HL-60/S4 treated with phorbol 12-myristate 13-acetate at 8.2 ng/mL for 4 days and 3 days (cell line): ENCODE results near the gene DSTYK.

Experiments
- in situ Hi-C: fragments of 300-500 bp; cut with MboI; formaldehyde crosslinking; loops from 2 replicates; pipeline ENCODE4 v1.15.0; 2022; ENCODE audit warnings: low sequenced_read_pairs

DSTYK gene, protein sequence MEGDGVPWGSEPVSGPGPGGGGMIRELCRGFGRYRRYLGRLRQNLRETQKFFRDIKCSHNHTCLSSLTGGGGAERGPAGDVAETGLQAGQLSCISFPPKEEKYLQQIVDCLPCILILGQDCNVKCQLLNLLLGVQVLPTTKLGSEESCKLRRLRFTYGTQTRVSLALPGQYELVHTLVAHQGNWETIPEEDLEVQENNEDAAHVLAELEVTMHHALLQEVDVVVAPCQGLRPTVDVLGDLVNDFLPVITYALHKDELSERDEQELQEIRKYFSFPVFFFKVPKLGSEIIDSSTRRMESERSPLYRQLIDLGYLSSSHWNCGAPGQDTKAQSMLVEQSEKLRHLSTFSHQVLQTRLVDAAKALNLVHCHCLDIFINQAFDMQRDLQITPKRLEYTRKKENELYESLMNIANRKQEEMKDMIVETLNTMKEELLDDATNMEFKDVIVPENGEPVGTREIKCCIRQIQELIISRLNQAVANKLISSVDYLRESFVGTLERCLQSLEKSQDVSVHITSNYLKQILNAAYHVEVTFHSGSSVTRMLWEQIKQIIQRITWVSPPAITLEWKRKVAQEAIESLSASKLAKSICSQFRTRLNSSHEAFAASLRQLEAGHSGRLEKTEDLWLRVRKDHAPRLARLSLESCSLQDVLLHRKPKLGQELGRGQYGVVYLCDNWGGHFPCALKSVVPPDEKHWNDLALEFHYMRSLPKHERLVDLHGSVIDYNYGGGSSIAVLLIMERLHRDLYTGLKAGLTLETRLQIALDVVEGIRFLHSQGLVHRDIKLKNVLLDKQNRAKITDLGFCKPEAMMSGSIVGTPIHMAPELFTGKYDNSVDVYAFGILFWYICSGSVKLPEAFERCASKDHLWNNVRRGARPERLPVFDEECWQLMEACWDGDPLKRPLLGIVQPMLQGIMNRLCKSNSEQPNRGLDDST

DNA sequence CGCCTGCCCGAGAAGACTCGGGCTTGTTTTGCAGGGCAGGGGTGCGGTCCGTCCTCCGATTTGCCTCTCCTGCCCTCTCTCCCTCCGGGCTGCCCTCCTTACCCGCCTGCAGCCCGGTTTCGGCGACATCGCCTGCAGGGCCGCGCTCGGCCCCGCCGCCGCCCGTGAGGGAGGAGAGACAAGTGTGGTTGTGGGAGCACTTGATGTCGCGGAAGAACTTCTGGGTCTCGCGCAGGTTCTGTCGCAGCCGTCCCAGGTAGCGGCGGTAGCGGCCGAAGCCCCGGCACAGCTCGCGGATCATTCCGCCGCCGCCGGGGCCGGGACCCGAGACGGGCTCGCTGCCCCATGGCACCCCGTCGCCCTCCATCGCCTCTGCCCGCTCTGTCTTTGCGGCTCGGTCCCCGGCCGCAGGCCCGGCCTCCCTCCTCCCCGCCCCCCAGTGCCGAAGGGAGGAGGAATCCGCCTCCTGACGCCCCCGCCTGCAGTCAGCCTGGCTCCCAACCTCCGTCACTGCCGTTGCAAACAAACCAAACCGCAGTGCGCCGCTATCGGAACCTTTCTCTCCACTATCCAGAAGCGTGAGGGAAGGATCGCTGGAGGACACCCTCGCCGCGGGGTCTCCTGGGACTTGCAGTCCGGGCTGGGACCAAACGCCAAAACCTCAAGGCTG, at the start of gene DSTYK:
Gene DSTYK, minus strand, starts transcription at position 534 of the 670 bp plus-strand sequence. Its CDS starts 167 bp downstream, at position 367.
- in situ Hi-C loops = no loop called here

DNA sequence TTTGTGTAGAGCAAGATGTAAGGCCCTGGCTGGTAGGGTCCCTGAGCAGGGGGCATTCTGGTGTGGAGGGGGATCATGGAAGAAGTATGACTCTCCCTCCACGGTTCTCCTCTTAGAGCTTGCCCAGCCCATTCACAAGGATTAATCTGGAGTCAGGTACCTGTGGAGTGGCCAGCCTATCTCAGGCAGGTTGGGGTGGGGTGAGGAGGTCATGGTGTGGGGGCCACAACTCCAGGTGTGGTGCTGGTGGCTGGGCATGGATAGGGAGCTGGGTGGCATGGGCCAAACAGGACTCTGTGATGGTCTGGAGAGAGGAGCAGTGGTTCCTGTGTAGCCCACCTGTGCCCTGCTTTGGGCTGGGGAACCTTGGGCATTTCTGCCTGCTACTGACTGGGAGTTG, 48.5 kb upstream of the DSTYK start:
- in situ Hi-C loops = loop anchor here (25.0 kb wide), 1 partner anchor 273 kb away; no protein-coding TSS in a partner anchor

DNA sequence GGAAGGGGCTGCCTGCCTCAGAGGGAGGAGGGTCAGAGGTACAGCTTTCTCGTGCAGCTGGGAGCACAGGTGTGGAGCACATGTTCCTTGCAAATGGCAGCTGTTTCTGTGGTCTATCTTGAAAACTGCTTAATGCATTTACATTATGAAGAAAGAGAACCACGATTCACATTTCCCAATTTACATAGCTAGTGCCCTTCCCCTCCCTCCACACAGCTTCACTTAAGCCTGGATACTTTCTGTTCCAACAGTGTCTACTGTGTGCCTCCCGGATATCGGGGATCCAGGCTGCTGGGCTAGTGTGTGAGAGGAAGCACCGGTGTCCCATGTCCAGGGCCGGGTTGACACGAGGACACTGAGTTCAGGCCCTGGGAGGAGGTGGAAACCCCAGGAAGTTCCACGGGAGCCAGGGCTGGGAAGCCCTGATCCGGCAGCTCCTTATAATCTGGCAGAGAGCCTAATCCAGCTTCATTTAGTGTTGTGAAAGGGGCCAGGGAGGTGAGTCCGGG, 47.9 kb upstream of the DSTYK start:
- in situ Hi-C loops = loop anchor here (25.0 kb wide), 1 partner anchor 272 kb away; no protein-coding TSS in a partner anchor

DNA sequence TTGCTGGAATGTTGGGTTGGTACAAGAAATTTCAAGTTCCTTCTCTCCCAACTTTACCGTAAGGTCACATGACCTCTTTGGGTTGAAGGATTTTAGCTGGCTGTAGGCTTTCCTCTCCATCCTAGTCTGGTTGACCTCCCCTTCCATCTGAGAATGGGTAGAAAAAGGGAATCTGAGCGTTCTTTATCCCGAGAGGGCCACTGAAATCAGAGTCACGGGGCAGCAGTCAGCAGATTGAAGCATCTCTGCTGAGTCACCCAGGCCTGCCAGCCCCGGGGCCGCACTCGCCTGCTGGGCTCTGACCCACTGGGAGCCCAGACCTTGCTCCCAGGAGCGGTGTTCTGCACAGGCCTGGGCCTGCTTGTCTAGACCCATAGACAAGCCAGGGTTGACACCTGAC, 47.2 kb upstream of the DSTYK start:
- in situ Hi-C loops = loop anchor here (25.0 kb wide), 1 partner anchor 271 kb away; no protein-coding TSS in a partner anchor

DNA sequence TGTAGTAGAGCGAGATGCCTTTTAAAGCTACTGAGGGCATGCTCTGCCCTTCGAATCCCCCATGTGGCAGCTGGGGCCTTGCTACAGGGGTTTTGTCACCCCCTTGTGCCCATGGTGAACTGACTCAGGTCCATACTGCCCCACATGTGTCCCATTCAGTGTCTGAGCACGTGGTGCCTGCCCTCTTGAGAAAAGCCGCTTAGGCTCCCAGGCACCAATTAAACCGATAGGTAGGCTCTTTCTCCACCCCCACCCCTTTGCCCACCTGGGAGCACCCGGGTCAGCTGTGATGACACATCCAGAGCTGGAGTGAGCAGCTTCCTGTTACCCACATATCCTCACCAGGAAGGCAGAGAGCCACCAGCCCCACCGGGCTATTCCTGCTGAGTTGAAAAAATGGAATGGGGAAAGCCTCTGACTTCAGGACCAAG, 46.8 kb upstream of the DSTYK start:
- in situ Hi-C loops = loop anchor here (25.0 kb wide), 1 partner anchor 271 kb away; no protein-coding TSS in a partner anchor

DNA sequence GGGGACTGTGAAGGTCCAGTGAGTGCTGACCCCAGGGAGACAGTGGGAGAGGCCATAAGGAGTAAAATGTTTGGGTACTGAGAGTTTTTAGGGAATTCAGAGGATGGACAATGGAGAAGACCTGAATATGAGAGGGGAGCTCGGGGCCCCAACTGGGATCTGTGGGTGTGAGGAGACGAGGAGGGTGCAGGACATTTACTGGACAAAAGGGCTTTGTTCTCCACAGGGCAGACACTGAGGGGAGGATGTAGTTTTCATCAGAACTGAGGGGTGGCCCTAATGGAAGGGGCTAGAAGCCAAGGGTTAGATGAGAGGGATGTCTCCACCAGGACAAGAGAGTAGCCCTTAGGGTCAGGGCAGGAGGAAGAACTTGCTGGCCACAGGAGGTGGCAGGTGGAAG, 46.2 kb upstream of the DSTYK start:
- in situ Hi-C loops = loop anchor here (25.0 kb wide), 1 partner anchor 270 kb away; no protein-coding TSS in a partner anchor

DNA sequence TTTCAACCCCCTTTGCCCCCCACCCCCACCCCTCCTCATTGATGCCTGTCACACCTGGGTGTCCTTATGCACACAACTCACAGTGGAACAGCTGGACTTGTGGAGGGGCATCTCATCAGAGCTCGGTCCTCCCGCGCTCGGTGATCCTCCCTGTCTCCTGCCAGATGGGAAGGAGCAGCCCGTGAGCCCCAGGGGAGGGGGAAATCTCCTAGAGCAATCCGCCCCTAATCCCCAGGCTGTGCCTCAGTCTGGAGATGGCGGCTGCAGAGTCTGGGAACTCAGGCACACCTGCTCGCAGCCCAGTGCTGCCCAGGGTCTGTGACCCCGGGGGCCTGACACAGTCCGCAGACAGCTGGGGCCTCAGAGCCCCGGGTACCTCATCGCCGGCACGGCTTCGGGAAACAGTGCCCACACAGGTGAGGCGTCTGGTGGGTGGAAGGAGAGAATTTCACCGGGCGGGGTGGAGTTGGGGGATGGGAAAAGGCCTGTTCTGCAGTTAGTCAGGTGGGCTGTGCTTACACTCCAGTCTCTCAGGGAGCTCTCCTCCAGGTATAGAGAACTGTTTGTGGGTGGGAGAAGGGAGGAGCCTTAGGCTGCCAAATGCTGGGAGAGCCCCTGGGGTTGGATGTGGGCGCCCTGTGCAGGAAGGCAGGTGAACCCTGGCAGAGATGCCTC, 45.6 kb upstream of the DSTYK start:
- in situ Hi-C loops = loop anchor here (25.0 kb wide), 1 partner anchor 270 kb away; no protein-coding TSS in a partner anchor

DNA sequence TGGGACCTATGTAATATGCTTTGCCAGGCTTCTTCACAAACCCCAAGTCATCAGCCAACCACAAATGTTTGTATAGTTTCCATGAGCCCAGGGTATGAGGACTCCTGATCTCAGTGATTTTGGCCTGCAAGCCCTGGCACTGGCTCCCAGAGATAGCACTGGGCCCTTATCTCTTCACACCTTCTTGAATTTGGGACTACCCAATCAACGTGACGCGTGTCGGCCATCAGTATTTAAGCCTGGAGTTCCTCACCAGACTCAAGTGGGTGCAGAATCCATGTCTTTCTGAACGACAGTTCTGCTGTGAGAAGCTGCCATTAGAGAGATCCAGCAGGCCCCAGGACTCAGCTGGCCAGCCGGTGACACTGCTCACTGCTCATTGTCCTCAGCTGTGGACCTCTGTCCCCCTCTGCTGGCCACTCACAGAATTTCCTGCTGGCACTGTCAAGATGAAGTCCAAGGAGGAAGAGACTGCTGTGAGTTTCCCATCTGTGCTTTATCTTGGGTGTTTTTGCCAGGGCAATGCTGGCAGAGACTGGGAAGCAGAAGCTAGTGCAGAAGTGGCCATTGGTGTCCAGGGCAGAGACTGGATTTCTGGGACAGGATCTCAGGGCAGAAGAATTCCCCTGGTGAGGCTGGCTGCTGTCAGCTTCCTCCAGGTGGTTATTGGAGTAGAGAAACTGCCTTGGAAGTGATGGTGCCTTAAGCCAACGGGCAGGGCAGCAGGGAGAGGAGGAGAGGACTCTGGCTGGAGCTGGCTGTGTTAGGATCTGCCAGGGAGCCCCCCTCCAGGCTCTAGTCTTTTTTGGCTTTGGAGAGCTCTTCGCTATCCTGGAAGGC, 44.7 kb upstream of the DSTYK start:
- in situ Hi-C loops = loop anchor here (25.0 kb wide), 1 partner anchor 269 kb away; no protein-coding TSS in a partner anchor

DNA sequence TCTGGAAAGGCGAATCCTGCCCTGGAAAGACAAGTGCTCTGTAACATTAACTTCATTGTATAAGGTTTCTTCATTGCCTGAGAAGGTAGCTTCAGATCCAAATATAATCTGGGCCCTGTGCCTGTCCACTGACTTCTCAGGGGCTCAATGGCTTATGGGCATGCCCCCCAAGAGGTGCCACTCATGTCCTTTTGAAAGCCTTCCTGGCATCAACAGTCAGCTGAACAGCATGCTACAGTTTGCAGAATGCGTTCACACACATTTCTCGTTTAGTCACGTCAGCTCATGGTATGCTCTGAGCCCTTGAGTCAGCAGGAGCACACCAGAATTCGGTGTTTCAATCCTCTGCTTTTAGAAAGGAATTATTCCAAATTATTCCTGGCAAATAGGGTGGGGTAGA, 40.1 kb upstream of the DSTYK start:
- in situ Hi-C loops = loop anchor here (25.0 kb wide), 1 partner anchor 264 kb away; no protein-coding TSS in a partner anchor

DNA sequence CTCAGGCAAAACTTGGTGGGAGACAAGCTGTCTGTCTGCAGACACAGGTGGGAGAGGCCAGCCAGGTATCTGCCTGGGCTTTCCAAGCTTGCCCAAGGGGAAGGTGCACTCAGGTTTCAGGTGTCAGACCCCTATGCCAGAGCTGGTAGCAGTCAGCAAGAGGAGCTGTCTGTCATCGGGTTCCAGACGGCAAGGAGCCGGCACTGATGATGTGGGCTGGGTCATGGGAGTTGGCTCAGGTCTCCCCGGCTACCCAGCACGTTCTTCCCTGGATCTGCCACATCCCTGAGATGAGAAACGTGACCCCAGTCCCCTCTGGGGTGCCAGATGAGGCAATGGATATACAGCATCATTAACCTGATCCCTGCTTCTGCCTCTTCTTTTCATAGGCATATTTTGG, 39.2 kb upstream of the DSTYK start:
- in situ Hi-C loops = loop anchor here (25.0 kb wide), 1 partner anchor 263 kb away; no protein-coding TSS in a partner anchor

DNA sequence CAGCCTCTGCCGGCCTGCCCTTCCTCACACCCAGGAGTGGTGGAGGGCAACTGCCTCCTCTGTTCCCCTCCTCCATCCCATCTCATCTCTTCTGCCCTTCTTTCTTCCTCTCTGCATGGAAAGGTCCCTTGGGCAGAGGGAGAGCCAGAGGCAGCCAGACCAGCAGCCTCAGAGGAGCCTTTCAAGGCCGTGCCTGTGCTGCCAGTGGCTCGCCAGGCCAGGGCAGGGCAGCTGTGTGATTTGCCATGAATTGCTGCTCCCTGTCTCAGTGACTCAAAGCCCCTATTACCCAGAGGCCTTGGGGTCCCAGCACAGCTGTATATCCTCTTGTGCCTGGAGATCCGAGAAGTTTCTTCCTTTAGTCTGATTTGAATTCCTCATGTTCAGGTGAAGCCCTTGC, 38.1 kb upstream of the DSTYK start:
- in situ Hi-C loops = loop anchor here (25.0 kb wide), 1 partner anchor 262 kb away; no protein-coding TSS in a partner anchor

DNA sequence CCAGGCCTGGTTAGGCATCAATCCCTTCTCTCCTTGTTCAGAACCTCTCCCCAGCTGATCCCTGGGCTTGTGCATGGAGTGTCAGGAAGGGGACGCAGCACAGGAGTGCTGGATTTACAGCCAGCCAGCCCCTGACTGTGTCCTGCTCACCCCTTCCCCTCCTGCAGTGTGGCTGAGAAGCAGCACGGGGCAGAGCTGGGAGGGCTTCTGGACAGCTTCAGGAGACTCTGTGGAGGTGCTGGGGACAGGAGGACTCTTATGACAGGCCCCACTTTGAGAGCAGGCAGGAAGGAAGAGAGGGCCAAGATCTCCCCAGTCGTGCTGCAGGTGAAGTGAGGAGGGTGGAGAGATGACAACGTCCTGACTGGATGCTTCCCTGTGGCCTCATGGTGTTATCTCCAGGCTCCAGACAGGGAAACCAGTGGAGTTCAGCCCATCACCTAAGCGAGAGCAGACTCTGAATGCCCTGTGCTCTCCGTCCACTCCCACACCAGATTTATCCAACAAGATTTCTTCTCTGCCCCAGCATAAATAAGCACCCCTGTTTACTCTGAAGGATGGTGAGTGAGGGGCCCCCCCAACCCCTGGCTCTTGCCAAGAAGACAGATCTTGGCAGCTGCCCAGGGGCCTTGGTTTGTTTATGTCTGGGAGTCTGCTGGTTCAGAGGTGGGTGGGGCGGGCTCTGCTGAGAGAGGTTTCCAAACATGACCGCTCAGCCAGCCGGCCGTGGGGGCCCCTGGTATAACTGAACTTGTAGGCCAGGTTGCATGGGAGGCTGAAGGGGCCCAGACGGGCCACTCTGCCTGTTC, 37.5 kb upstream of the DSTYK start:
- in situ Hi-C loops = no loop called here

DNA sequence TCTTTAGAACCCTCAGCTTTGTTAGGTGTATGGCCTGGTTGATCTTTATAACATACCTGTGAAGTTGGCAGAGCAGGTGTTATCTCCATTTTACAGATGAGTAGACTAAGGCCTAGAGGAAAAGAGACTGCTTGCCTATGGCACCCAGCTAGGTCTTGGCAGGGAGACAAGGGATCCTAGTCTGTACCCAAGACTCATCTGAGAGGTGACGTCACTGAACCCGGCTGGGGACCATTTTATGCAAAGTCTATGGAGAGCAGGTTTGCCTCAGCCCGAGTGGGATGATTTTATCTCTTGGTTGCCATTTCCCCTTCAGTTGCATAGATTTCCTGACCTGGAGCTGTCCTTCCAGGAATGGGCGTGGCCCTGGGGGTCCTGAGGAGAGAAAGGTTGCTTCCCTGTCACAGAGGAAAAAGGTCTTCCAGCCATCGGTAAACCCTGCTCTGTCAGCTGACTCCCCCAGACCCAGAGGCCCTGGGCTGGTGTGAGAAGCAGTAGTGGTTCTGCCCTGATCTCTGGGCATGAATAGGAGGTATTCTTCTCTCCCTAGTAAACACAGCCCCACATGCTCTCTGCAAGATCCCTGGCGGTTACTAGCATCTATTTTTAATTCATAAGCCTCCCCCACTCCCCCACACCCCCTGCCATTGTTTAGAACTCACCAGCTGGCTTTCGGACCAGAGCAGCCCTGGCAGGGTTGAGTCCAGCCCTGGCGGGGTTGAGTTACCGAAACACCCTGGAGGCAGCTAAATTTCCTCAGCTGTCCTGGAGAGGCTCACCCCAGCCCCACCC, 35.8 kb upstream of the DSTYK start:
- in situ Hi-C loops = no loop called here

DNA sequence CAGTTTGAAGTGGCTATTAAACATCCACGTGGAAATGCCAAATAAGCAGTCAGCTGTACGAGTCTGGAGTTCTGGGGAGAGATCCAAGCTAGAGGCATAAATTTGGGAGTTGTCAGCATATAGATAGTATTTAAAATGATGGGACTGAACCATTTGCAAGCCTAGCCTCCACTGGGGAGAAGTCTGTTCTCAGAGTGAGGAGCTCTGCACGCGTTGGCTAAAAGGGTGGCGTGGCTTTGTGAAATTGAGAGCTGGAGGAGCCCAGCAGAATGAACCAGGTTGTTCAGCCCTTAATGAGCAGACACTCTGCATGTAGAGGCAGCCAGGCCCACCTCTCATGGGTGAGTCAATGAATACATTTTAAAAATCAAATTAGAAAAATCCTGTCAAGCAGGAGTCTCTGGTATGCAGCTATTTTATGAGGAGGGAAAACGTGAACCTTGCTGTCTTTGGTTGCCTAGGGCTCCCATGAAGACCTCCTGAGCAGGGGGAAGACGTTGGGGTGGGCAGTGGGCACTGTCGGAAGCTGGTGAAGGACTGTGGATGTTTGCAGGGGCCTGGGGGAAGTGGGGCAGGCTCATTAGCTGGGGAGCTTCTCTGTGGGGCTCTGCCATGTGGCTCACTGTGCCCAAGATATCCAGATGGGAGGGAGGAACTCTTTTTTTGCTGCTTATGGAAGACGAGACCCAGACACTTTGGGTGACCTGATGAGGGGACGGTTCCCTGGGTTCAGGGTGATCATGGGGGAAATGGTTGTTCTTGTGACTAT, 35.0 kb upstream of the DSTYK start:
- in situ Hi-C loops = no loop called here

DNA sequence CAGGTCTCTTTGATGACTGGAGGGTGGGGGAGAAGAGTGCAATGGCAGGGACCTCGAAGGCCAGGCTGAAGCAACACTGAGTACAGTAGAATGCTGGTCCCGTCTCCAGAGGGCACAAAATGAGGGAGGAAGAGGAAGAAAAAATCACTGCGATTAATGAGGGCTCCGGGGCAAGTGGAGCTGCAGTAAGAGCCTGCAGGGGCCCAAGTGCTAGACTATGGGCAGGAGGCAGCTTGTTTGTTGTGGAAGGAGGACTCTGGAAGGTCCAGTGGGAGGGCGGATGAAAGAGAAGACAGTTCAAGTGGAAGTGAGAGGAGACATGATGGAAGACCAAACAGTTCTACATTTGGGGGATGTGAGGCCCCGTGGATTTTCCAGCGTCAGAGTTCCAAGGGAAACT, 33.6 kb upstream of the DSTYK start:
- in situ Hi-C loops = no loop called here

DNA sequence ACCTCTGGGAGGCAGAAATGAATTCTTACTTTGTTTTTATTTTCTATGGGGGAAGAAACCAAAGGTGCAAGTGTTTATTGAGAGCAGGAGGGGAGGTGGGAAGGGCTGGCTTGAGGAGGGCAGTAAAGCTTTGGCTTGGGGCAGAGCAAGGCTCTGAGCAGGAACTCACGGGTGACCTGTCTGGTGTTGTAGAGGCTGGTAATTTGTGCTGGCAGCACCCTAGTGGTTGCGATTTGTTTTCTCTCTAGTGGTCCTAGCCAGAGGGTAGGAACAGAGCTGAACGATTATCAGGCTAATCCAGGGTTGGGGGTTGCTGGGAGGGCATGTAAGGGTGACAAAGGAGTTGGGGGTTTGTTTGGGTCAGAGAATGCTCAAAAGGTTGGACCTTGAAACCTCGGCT, 32.9 kb upstream of the DSTYK start:
- in situ Hi-C loops = no loop called here
